Colon (tissue), 2 donors: Measurements from ENCODE around the gene FBXL14.

ENCODE experiments used
- FAIRE-seq: peaks from 2 replicates; lab custom pipeline; 2012; peaks lifted over from hg19 to GRCh38; lab: Jason Lieb, UNC
- donor health status: control.
- donor health status: control.

FBXL14 gene

GRCh38 chr12:1593174-1594005 is 991 bp downstream of the FBXL14 start:
- no peak for FAIRE-seq

- FAIRE-seq: no peak
These were observed 1.8 kb downstream of the FBXL14 start for GRCh38 chr12:1592444-1593173.

- FAIRE-seq: no peak
These were observed 2.8 kb downstream of the FBXL14 start for GRCh38 chr12:1591543-1591942.

GRCh38 chr12:1591034-1591433 is 3.3 kb downstream of the FBXL14 start:
- FAIRE-seq: peak; percentile 5

GRCh38 chr12:1590221-1590979 is 4.0 kb downstream of the FBXL14 start:
- FAIRE-seq: no peak

DNA sequence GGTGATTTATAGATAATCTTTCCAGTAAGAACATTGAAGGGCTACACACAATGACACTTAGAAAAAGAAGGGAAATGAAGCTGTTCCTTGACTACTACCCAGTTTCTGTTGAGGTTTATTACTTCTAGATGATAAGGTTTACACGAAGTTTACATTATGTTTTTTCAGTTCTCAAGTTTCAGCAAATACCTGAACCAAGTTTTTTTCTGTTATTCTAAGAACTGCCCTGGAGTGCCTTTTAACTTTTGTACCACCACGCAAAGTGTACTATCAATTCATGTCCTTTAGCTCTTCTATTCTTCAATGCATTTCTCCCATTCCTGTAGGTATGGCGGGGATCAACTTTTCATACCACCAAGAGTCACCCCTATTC is 5.8 kb downstream of the FBXL14 start:
- no peak for FAIRE-seq

GRCh38 chr12:1587927-1588574 is 6.3 kb downstream of the FBXL14 start:
- FAIRE-seq: no peak

DNA sequence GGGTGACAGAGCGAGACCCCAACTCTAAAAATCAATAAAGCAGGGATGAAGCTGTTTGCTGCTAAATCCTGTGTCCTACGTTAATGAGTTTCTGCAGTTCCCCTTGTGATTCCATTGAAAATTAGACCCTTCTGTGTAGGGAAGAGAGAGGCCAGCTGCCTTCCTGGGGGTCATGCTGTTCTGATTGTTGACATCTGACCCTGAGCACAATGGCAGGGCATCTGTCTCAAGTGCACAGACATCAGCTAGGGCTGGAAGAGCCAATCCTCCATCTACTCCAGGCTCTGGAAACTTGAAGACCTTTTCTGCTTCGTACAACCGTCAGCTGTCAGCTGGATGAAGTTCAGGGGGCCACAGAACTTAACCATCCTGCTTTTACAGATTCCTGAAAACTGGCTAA is 10.1 kb downstream of the FBXL14 start:
- FAIRE-seq: no peak

DNA sequence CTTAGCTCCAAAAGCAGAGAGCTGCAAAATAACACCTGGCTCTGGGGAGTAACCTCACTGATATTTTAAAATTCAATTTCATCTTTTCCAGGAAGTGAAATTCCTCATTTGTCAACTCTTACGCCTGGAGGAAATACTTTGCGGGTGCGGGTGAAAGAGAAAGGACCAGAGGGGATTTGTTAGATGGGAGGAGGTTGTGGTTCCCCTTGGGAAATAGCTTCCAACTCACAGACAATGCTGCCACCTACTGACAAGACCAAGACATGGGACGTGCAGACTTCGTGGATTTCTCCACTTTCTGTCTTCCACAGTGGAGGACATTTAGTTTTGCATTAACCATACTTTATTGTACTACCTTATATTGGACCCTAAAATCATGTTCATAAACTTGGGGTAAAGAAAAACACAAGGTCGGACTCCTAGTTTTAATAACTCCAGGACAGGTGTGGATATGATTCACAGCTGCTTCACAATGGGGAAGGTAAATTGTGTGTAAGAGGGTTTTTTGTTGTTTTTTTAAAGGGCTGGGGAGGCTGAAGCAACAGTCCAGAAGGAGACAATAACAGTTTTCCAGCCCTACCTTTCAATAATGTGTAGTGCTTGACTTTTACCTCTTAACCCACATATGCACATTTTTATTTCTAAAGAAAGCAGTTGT is 10.8 kb downstream of the FBXL14 start:
- peak; percentile 55 for FAIRE-seq

- FAIRE-seq: no peak
These were observed 11.7 kb downstream of the FBXL14 start for GRCh38 chr12:1582709-1583050.

DNA sequence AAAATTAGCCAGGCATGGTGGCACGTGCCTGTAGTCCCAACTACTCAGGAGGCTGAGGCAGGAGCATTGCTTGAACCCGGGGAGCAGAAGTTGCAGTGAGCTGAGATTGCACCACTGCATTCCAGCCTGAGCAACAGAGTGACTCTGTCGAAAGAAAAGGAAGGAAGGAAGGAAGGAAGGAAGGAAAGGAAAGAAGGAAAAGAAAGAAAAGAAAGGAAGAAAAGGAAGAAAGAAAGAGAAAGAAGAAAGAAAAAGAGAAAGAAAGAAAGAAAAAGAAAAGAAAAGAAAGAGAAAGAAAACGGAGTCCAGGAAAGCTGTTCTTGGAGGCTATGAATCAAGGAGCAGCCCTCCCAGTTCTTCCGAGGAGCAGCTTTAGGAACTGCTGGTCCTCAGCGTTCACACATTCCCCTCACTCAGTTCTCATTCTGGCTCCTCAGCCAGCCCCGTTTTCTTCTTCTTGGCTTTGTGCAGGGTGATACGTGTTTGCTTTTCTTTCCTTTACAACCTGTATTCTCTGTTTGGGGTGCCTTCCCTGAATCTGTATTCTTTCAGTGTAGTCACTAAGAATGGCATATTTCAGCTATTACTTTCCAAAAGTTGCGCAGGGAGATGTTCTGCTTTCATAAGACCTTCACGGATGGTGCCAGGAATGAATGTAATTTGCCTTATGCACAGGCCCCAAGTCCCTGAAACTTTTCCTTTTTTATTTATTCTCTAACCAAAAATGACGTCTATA is 12.2 kb downstream of the FBXL14 start:
- FAIRE-seq: no peak

DNA sequence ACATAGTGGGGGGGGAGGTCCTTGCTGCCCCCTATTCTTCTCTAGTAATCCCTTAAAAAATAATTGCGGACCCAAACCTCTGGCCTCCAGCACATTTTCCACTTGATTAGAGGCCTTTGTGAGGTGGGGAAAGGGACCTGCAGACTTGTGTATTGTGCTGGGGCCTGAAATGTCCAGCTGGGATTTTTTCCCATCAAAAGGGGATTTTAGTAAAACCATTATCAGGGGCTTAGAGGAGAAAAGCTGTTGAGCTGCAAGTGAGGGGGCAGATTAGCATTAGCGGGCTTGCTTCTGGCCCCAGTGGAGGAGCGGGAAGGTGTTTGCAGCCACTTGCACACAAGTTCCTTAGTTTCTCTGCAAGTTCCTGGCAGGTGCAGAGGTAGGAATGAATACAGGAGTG is 13.9 kb downstream of the FBXL14 start:
- no peak for FAIRE-seq

GRCh38 chr12:1579651-1580435 is 14.5 kb downstream of the FBXL14 start:
- FAIRE-seq: no peak

DNA sequence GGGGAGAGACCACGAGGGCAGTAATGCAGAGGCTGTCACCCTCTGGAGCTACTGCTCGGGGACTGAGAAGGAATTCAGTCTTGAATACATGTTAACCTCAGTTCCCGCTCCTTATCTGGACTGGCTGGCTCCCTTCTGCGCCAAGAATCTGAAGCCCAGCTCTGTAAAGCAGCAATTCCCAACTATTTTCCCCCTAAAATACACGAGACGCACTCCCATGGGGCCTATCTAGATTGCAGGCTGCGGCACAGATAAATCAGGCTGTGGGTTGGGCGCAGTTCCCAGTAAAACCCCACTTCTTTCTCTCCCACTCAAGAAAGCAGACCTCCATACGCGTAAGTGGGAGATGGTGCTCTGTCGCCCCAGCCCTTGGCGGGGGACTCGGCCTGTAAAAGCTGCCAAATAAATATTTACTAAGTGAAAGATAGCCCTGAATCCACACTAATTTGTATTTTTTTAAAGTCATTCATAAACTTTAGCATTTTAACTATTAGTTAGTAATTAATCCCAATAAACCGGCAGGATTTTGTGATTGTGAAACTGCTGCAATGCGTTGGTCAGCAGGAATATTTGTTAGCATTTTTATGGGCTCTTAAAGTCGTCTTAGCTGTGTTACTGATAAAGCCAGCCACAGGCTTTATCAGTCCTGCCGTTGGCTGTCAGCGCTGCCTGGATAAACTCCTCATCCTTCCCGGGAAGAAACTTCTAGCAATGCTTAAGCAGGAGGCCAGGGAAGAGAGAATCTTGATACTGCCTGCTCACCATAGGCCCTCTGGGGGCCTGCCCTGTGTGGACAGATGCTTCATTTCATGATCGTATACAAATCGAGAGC is 17.8 kb downstream of the FBXL14 start:
- no peak for FAIRE-seq

DNA sequence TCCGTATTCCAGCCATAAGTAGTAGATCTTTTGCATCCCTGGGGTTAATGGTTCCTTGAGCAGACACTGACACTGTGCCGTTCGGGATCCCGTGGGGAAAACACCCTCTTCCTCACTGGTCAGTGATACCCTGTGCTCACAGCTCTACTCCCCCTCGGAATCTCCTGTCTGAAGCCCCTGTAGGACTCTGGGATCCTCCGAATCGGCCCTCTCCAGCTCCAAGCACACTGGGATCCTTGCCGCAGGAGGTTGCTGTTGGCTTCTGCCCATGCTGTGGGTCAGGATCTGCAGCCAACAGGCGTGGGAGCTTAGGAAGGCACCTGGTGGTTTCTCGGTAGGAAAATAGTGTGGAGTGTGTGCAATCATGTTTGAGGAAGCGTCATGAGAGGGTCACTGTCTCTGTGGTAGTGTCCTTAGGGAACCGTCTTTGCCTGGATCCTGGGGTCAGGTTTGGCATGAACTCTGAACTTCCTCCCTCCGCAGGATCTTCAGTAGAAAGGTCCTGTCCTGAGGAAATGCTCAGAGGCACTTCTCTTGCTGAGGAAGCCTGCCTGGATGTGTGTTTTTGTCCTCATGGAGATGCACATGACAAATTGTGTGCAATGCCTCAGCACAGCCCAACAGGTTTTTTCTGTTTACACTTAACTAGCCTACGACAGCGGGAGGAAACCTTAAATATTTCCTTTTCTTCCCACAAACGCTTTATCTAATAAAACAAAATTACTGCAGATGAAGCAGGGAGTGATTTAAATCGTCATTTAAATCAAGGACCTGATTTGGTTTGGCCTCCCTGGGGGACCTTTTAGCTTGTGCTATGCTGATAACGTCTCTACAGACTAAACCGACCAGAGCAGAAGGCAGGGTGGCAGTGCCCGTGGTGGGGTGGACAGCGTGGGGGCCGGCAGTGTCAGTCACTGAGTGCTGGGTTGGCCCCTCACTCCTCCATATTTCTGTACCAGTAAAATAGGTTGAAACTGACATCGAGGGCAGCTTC is 18.7 kb downstream of the FBXL14 start:
- no peak for FAIRE-seq

DNA sequence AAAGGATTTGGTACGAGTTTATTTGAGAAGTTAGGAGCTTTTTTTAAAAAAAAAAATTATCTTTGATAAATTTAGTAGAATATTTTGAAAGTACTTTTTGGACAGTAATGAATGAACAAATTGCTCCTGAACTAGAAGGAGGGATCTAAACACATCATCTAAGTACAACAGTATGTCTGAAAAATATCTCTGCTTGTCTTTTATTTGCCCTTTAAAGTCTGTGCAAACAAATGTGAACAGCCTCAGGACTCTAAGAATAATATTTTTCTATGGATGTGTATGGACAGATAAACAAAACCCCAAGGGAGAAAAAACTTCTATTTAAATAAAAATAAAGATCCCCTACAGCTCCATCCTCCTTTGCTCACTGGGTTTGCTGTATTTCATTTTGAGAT is 19.5 kb downstream of the FBXL14 start:
- FAIRE-seq: no peak

DNA sequence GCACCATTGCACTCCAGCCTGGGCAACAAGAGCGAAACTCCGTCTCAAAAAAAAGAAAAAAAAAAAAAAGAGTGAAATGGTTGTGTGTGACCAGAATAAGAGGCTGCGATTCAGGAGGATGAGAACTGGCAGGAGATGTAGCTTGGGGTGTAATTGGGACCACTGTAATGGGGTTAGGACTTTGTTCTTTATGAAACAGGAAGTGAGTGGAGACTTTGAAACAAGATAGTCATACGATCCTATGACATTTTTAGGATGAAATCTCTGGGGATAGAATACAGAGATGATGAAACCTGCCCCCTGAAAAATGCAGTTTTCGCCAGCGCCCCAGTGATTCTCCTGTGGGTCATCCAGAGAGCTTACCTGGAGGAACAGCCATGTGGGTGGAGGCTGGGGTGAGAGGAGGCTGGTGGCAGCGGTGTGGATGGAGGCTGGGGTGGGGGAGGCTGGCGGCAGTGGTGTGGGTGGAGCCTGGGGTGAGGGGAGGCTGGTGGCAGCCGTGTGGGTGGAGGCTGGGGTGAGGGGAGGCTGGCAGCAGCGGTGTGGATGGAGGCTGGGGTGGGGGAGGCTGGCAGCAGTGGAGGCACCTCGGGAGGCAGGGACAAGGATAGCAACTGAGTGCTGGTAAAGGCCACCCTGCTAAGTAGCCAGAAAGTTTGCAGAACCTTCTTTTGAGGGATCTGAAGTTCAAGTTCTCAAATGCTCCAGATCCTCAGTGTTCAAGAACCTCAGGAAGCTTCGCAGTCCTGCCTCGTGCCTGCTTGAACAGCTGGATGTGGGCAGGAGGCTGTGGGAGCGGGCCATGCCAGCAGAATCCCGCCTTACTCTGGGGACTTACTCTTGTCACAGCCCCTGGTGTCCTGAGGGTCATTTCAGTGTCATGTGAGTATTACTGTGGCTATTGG is 20.2 kb downstream of the FBXL14 start:
- FAIRE-seq: no peak
